OCI-LY1 (cell line): ENCODE results near the gene MYO3B.

Experiments used
- EZH2 ChIP-seq: fragments of 200-600 bp; sonication (generic), shearing (Covaris generic); IDR thresholded peaks from 2 replicates; pipeline ENCODE4 v1.8.0; 2017; ENCODE audit warnings: borderline replicate concordance, mixed run types, mild to moderate bottlenecking, antibody characterized with exemption, low read length, moderate library complexity, mixed read lengths
- TF ChIP-seq, protein P1 (sequence below): fragments of 200-600 bp; sonication (generic), shearing (Covaris generic); IDR thresholded peaks from 2 replicates; pipeline ENCODE4 v1.5.1; 2017; ENCODE audit warnings: mild to moderate bottlenecking, antibody characterized with exemption, low read length, moderate library complexity, mixed read lengths

DNA sequence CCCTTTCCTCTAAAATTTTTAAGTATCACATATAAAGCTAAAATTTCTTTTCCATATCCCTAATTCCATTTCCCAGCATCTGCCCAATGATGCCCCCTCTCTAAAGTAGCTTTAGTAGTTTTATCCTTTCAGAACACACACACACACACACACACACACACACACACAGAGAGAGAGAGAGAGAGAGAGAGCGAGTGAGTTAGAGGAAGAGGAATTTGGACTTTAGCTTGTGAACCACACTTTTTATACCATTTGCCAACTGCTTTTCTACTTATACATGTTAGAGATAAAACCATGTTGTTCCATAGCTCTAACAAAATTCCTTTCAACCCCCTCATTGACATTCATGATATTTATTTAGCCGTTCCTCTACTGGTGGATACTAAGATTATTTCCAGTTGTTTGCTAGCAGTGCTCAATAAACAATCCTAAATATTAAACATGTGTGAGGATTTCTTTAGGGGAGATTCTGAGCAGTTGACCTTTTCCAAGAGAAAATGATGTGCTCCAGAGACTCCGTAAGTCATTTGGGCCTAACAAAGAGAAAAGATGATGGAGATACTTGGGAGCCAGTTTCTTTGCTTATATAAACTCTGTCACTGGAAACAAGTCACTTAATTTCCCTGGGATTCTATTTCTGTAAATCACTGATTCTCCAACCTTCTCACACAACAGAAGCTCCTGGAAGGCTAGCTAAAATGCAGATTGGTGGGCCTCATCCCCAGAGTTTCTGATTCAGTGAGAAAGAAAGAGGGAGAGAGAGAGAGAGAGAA is 307.5 kb downstream of the MYO3B start:
- TF ChIP-seq, protein P1, sequence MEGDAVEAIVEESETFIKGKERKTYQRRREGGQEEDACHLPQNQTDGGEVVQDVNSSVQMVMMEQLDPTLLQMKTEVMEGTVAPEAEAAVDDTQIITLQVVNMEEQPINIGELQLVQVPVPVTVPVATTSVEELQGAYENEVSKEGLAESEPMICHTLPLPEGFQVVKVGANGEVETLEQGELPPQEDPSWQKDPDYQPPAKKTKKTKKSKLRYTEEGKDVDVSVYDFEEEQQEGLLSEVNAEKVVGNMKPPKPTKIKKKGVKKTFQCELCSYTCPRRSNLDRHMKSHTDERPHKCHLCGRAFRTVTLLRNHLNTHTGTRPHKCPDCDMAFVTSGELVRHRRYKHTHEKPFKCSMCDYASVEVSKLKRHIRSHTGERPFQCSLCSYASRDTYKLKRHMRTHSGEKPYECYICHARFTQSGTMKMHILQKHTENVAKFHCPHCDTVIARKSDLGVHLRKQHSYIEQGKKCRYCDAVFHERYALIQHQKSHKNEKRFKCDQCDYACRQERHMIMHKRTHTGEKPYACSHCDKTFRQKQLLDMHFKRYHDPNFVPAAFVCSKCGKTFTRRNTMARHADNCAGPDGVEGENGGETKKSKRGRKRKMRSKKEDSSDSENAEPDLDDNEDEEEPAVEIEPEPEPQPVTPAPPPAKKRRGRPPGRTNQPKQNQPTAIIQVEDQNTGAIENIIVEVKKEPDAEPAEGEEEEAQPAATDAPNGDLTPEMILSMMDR, result no peak
- TF ChIP-seq EZH2, result no peak
